ENCODE data around the gene FTCD.

Gene FTCD

GRCh38 chr21:46088189-46088588 lies 67.2 kb downstream of the FTCD start:
- in situ Hi-C loops (cut with HindIII; ENCODE audit: low pct_ligation_motif_present, low sequenced_read_pairs) = no loop called here
- no peak for DNase-seq
- no peak for TF ChIP-seq CTCF (IDR thresholded peaks at IDR 0.05; ENCODE audit: low read depth, low read length, missing control alignments)

GRCh38 chr21:46087641-46088040 lies 67.7 kb downstream of the FTCD start:
- Histone ChIP-seq H3K27me3 (replicated peaks) (no peaks in the 10 kb centered on the region), H3K4me3 (ENCODE audit: low read depth, low read length) (no peak overlapping the region), H3K27ac (no peak overlapping the region), H3K36me3 (replicated peaks) (no peaks in the 10 kb centered on the region)
- TF ChIP-seq CTCF (IDR thresholded peaks at IDR 0.05; ENCODE audit: low read depth, low read length, missing control alignments) = no peak
- no peak for DNase-seq
- in situ Hi-C loops (cut with HindIII; ENCODE audit: low pct_ligation_motif_present, low sequenced_read_pairs) = no loop called here

More at GRCh38 chr21:46088189-46088588, 67.2 kb downstream of the FTCD start:
- H3K27ac ChIP-seq = no peak overlapping the region
- no peak overlapping the region for H3K4me3 ChIP-seq (ENCODE audit: low read depth, low read length)
- no peaks in the 10 kb centered on the region for H3K27me3 ChIP-seq (replicated peaks)
- no peaks in the 10 kb centered on the region for H3K36me3 ChIP-seq (replicated peaks)
